Renal pelvis (tissue), 12 donors: Measurements from ENCODE around the gene FAM135A. TPM values are rescaled to one million over a fixed set of nuclear protein-coding genes. Genes with fewer than 3 reads are reported as not detected.

Experiments used
- DNase-seq: peaks from one replicate; pipeline ENCODE4 v3.0.0-alpha.2; 2013
- long read RNA-seq, 16 experiments: transcript quantifications; one replicate each; lab custom pipeline, GENCODE V29; 2026
- polyA plus RNA-seq, 3 donors: library from polyadenylated mRNA; unstranded; fragments of 120-200 nt; gene quantifications; one replicate each; pipeline ENCODE4 v1.2.1, GENCODE V29; 2013; ENCODE audit not compliant: insufficient read length in 3 of 3

The FAM135A gene
- polyA plus RNA-seq = 10 to 100 TPM; 20.5 to 29.4 (median 27.5) TPM
- long read RNA-seq, donor 1 = 0 reads
- long read RNA-seq, donor 2 = 0 reads
- long read RNA-seq, donor 3 = 0 reads
- long read RNA-seq, donor 4 = 0 reads
- long read RNA-seq, donor 5 = 0 reads
- long read RNA-seq, donor 6 = 0 reads
- long read RNA-seq, donor 7 = 0 reads
- long read RNA-seq, donor 8 = 0 reads
- long read RNA-seq, donor 9 = 0 reads
- long read RNA-seq, donor 10, partial matches to known transcripts = 0 of 2 reads
- long read RNA-seq, donor 10, other reads (novel, unspliced or antisense) = 0 of 2 reads
- long read RNA-seq, donor 11, full-length matches to known transcripts = 3 of 3 reads
- long read RNA-seq, donor 11, partial matches to known transcripts = 0 of 3 reads
- long read RNA-seq, donor 11, other reads (novel, unspliced or antisense) = 0 of 3 reads
- long read RNA-seq, donor 12, partial matches to known transcripts = 13 of 13 reads
- long read RNA-seq, donor 12, other reads (novel, unspliced or antisense) = 0 of 13 reads
- long read RNA-seq, donor 13 = 0 reads
- long read RNA-seq, donor 14 = 0 reads
- long read RNA-seq, donor 15, partial matches to known transcripts = 14 of 16 reads
- long read RNA-seq, donor 15, other reads (novel, unspliced or antisense) = 0 of 16 reads
- long read RNA-seq, donor 16 = 0 reads

GRCh38 chr6:70413114-70413991, at the start of gene FAM135A:
Gene FAM135A (plus strand): TSS chr6:70413508. CDS start chr6:70428343, 14,835 bp downstream.
- DNase-seq = peak; percentile 99

- no peak for DNase-seq
Observed at GRCh38 chr6:70363741-70364493, 49.4 kb upstream of the FAM135A start.

- peak; percentile 52 for DNase-seq
Observed at GRCh38 chr6:70369332-70369950, 43.9 kb upstream of the FAM135A start.

- DNase-seq = no peak
Observed at GRCh38 chr6:70370496-70370895, 42.8 kb upstream of the FAM135A start.

- peak; percentile 69 for DNase-seq
Observed at GRCh38 chr6:70371454-70372105, 41.7 kb upstream of the FAM135A start.

- no peak for DNase-seq
Observed at GRCh38 chr6:70375166-70375565, 38.1 kb upstream of the FAM135A start.

- no peak for DNase-seq
Observed at GRCh38 chr6:70375882-70376281, 37.4 kb upstream of the FAM135A start.

- DNase-seq = no peak
Observed at GRCh38 chr6:70376628-70377027, 36.7 kb upstream of the FAM135A start.

GRCh38 chr6:70377372-70377771, 35.9 kb upstream of the FAM135A start:
- no peak for DNase-seq

- DNase-seq = no peak
Observed at GRCh38 chr6:70379473-70380013, 33.8 kb upstream of the FAM135A start.

- no peak for DNase-seq
Observed at GRCh38 chr6:70380252-70380651, 33.1 kb upstream of the FAM135A start.

GRCh38 chr6:70380771-70381416, 32.4 kb upstream of the FAM135A start:
- no peak for DNase-seq

- DNase-seq = no peak
Observed at GRCh38 chr6:70381417-70381782, 31.9 kb upstream of the FAM135A start.

GRCh38 chr6:70385901-70386300, 27.4 kb upstream of the FAM135A start:
- DNase-seq = no peak

GRCh38 chr6:70388814-70389213, 24.5 kb upstream of the FAM135A start:
- DNase-seq = no peak

- no peak for DNase-seq
Observed at GRCh38 chr6:70389261-70389660, 24.0 kb upstream of the FAM135A start.

- DNase-seq = no peak
Observed at GRCh38 chr6:70390067-70390466, 23.2 kb upstream of the FAM135A start.

GRCh38 chr6:70391492-70391891, 21.8 kb upstream of the FAM135A start:
- DNase-seq = no peak

GRCh38 chr6:70394518-70395300, 18.6 kb upstream of the FAM135A start:
- DNase-seq = no peak
